Mesothelial cell of epicardium (in vitro differentiated cells): ENCODE data around the gene ASTE1. TPM values are rescaled to one million over a fixed set of nuclear protein-coding genes. Genes with fewer than 3 reads are reported as not detected.

Experiments used
- DNase-seq, 2 experiments: peaks; one replicate each; pipeline ENCODE4 v3.0.0; 2021; ENCODE audit warnings: low spot score in 2 of 2; ENCODE audit not compliant: unreplicated experiment in 2 of 2
- H3K27ac Mint-ChIP-seq: 2 replicates; pipeline ENCODE4 v1.8.0; 2021; ENCODE audit warnings: mixed read lengths
- H3K27me3 Mint-ChIP-seq: 2 replicates; pipeline ENCODE4 v1.8.0; 2021; ENCODE audit warnings: low read depth, mixed read lengths
- H3K36me3 Mint-ChIP-seq: 2 replicates; pipeline ENCODE4 v1.8.0; 2021; ENCODE audit warnings: mixed read lengths
- H3K4me1 Mint-ChIP-seq: 2 replicates; pipeline ENCODE4 v1.8.0; 2021; ENCODE audit warnings: mixed read lengths
- H3K4me3 Mint-ChIP-seq: 2 replicates; pipeline ENCODE4 v1.8.0; 2021; ENCODE audit warnings: mild to moderate bottlenecking, moderate library complexity, mixed read lengths
- H3K9me3 Mint-ChIP-seq: 2 replicates; pipeline ENCODE4 v1.8.0; 2021; ENCODE audit warnings: mixed read lengths
- total RNA-seq: library from RNA; stranded (reverse); gene quantifications from 3 replicates; pipeline ENCODE4 v1.2.1, GENCODE V29; 2021
- TF ChIP-seq, protein P1 (sequence below): fragments of 200-600 bp; sonication (generic); IDR thresholded peaks from one replicate; pipeline ENCODE4 v1.5.0; 2021; ENCODE audit warnings: antibody characterized with exemption; ENCODE audit not compliant: unreplicated experiment

Gene ASTE1
- total RNA-seq, 1 donor from 2014 or later, result 7.4 TPM

DNA sequence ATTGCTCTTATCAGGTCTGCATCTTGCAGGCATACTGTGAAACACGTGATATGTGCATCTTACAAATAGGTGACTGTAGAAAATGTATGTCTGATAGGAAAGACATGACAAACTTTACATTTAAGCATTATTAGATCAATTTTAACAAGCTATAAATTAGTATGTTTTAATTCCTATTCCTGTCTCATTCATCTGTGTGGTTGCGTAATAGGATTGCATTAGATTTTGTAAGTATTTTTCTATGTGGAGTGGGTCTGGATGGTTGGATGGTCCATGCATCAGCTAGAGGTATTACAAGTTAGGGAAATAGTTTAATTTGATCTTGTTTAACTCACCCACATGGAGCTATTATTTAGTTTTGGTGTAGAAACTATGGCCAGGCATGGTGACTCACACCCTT is 18.8 kb downstream of the ASTE1 start:
- DNase-seq, result no peak
- Mint-ChIP-seq H3K27me3 (no peaks in the 10 kb centered on the region), H3K4me1 (no peaks in the 10 kb centered on the region), H3K4me3 (no peak overlapping the region), H3K27ac (no peak overlapping the region), H3K9me3 (no peaks in the 10 kb centered on the region), H3K36me3 (peaks cover 38% of the 10 kb centered on the region)
- TF ChIP-seq, protein P1, sequence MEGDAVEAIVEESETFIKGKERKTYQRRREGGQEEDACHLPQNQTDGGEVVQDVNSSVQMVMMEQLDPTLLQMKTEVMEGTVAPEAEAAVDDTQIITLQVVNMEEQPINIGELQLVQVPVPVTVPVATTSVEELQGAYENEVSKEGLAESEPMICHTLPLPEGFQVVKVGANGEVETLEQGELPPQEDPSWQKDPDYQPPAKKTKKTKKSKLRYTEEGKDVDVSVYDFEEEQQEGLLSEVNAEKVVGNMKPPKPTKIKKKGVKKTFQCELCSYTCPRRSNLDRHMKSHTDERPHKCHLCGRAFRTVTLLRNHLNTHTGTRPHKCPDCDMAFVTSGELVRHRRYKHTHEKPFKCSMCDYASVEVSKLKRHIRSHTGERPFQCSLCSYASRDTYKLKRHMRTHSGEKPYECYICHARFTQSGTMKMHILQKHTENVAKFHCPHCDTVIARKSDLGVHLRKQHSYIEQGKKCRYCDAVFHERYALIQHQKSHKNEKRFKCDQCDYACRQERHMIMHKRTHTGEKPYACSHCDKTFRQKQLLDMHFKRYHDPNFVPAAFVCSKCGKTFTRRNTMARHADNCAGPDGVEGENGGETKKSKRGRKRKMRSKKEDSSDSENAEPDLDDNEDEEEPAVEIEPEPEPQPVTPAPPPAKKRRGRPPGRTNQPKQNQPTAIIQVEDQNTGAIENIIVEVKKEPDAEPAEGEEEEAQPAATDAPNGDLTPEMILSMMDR, result no peak

GRCh38 chr3:131007256-131007655 is 19.4 kb downstream of the ASTE1 start:
- no peaks in the 10 kb centered on the region for H3K9me3 Mint-ChIP-seq
- TF ChIP-seq, protein P1, result no peak
- H3K4me1 Mint-ChIP-seq, result no peaks in the 10 kb centered on the region
- no peaks in the 10 kb centered on the region for H3K27me3 Mint-ChIP-seq
- no peak for DNase-seq
- H3K4me3 Mint-ChIP-seq, result no peak overlapping the region
- peaks cover 38% of the 10 kb centered on the region for H3K36me3 Mint-ChIP-seq
- no peak overlapping the region for H3K27ac Mint-ChIP-seq

DNA sequence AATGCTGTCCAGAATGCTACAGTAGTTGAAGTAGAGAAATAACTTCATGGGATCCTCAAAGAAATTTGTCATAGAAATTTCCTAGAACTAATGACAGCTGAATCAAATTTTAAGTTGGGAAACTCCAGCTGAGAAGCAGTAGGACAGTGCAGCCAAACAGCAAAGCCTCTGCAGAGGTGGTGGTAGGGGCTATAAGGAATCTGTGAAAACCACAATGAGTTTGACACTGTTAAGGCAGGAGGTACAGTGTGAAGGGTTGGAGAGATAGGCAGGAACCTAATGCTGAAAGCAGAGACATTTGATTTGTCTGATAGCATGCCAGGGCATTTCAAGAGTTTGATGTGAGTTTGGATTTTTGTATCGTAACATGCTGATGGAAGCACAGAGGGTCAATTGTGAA is 22.0 kb downstream of the ASTE1 start:
- H3K27ac Mint-ChIP-seq, result no peak overlapping the region
- no peak for DNase-seq
- H3K36me3 Mint-ChIP-seq, result peaks cover 34% of the 10 kb centered on the region
- no peaks in the 10 kb centered on the region for H3K9me3 Mint-ChIP-seq
- no peak overlapping the region for H3K4me3 Mint-ChIP-seq
- TF ChIP-seq, protein P1, result no peak
- H3K4me1 Mint-ChIP-seq, result no peaks in the 10 kb centered on the region
- no peaks in the 10 kb centered on the region for H3K27me3 Mint-ChIP-seq

GRCh38 chr3:131001071-131001470 is 25.6 kb downstream of the ASTE1 start:
- Mint-ChIP-seq H3K27ac (no peak overlapping the region), H3K27me3 (no peaks in the 10 kb centered on the region), H3K4me1 (no peaks in the 10 kb centered on the region), H3K36me3 (peaks cover 17% of the 10 kb centered on the region), H3K9me3 (no peaks in the 10 kb centered on the region), H3K4me3 (no peak overlapping the region)
- DNase-seq, result no peak
- TF ChIP-seq, protein P1, result no peak

- peaks cover 5% of the 10 kb centered on the region for H3K36me3 Mint-ChIP-seq
These were observed 29.3 kb downstream of the ASTE1 start for GRCh38 chr3:130997289-130997688.

More at GRCh38 chr3:130997289-130997688, 29.3 kb downstream of the ASTE1 start:
- DNase-seq, result no peak
- H3K4me3 Mint-ChIP-seq, result no peak overlapping the region
- H3K4me1 Mint-ChIP-seq, result no peaks in the 10 kb centered on the region
- TF ChIP-seq, protein P1, result no peak
- no peaks in the 10 kb centered on the region for H3K9me3 Mint-ChIP-seq
- H3K27ac Mint-ChIP-seq, result no peak overlapping the region
- no peaks in the 10 kb centered on the region for H3K27me3 Mint-ChIP-seq
